ENCODE results near the gene DEGS2.

The DEGS2 gene

DNA sequence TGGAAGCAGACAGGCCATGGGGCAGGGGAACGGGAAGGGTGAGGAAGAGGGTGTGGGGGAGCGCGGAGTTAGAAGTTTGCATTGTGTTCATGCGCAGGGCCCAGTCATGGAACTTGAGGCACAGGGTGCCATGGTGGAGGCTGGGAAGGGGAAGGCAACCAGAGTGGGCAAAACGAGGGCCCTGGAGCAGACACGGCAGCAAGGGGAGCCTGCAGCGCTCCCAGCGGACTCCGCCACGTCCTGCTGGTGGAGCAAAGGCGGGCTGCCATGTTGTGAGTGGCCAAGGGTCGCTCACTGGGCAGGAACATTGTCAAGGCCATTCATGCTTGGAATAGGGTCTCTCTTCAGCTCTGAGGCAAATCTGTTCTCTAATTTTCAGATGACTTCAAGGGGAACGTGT is 20.5 kb downstream of the DEGS2 start:
- TF ChIP-seq, protein P1, sequence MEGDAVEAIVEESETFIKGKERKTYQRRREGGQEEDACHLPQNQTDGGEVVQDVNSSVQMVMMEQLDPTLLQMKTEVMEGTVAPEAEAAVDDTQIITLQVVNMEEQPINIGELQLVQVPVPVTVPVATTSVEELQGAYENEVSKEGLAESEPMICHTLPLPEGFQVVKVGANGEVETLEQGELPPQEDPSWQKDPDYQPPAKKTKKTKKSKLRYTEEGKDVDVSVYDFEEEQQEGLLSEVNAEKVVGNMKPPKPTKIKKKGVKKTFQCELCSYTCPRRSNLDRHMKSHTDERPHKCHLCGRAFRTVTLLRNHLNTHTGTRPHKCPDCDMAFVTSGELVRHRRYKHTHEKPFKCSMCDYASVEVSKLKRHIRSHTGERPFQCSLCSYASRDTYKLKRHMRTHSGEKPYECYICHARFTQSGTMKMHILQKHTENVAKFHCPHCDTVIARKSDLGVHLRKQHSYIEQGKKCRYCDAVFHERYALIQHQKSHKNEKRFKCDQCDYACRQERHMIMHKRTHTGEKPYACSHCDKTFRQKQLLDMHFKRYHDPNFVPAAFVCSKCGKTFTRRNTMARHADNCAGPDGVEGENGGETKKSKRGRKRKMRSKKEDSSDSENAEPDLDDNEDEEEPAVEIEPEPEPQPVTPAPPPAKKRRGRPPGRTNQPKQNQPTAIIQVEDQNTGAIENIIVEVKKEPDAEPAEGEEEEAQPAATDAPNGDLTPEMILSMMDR (IDR thresholded peaks at IDR 0.05; ENCODE audit: low read depth, low read length, poor library complexity, severe bottlenecking), result no peak
- no peak for TF ChIP-seq EZH2phosphoT487 (IDR thresholded peaks at IDR 0.05; ENCODE audit: borderline replicate concordance, low read length)
- no peaks in the 10 kb centered on the region for H4K20me1 ChIP-seq (ENCODE audit: control insufficient read depth, insufficient read depth, low read depth, low read length)
- no peaks in the 10 kb centered on the region for H3K27me3 ChIP-seq (ENCODE audit: control insufficient read depth, low read length)
- no peaks in the 10 kb centered on the region for H3K9me3 ChIP-seq (ENCODE audit: control insufficient read depth, insufficient read depth, low read length)
- no peaks in the 10 kb centered on the region for H3K9me2 ChIP-seq (replicated peaks; ENCODE audit: control insufficient read depth, low read length)
- H3K4me3 ChIP-seq (ENCODE audit: low read length), result no peak overlapping the region
- H3K4me2 ChIP-seq (ENCODE audit: low read length), result no peak overlapping the region
- H3K27ac ChIP-seq (ENCODE audit: low read depth, low read length), result no peak overlapping the region
- no peaks in the 10 kb centered on the region for H3K4me1 ChIP-seq (ENCODE audit: control insufficient read depth, low read length)
- H3K79me2 ChIP-seq (ENCODE audit: control insufficient read depth, low read length), result no peaks in the 10 kb centered on the region
- no peaks in the 10 kb centered on the region for H3F3A ChIP-seq (ENCODE audit: control insufficient read depth, insufficient read depth)
- H3K36me3 ChIP-seq (ENCODE audit: control insufficient read depth, low read length), result no peaks in the 10 kb centered on the region

DNA sequence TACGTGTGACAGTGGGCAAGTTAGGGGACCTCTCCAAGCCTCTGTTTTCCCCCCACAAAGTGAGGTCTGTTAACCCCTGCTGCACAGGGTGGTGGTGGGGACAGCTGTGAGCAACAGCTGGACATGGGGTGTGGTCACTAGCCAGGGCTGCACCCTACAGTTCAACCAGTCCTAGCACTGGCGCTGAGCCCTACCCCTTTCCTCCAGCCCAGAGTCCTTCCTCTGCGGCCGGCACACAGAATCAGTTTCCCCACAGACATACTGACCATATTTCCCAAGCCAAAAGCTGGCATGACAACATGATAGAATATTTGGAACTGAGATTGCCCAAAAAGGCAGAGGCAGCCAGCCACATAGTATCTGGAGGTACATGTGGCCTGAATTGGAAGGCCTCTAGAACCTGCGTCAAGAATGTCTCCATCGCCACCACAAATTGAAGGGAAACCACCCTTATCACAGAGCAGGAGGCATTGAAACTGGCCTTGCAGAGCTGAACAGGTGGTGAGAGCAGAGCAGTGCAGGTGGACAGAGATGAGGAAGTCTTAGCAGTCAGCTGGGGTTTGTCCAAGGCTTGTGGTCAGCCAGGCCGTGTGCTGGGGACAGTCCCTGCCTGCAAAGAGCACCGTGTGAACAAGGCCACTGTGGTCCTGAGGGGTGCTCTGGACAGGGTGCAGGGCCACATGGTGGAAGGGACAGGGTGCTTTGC is 21.2 kb downstream of the DEGS2 start:
- no peaks in the 10 kb centered on the region for H3F3A ChIP-seq (ENCODE audit: control insufficient read depth, insufficient read depth)
- TF ChIP-seq EZH2phosphoT487 (IDR thresholded peaks at IDR 0.05; ENCODE audit: borderline replicate concordance, low read length), result no peak
- TF ChIP-seq, protein P1 (IDR thresholded peaks at IDR 0.05; ENCODE audit: low read depth, low read length, poor library complexity, severe bottlenecking), result no peak
- no peaks in the 10 kb centered on the region for H3K9me3 ChIP-seq (ENCODE audit: control insufficient read depth, insufficient read depth, low read length)
- no peaks in the 10 kb centered on the region for H3K36me3 ChIP-seq (ENCODE audit: control insufficient read depth, low read length)
- H3K27ac ChIP-seq (ENCODE audit: low read depth, low read length), result no peak overlapping the region
- H3K9me2 ChIP-seq (replicated peaks; ENCODE audit: control insufficient read depth, low read length), result no peaks in the 10 kb centered on the region
- H3K4me2 ChIP-seq (ENCODE audit: low read length), result no peak overlapping the region
- no peaks in the 10 kb centered on the region for H3K4me1 ChIP-seq (ENCODE audit: control insufficient read depth, low read length)
- no peak overlapping the region for H3K4me3 ChIP-seq (ENCODE audit: low read length)
- H3K79me2 ChIP-seq (ENCODE audit: control insufficient read depth, low read length), result no peaks in the 10 kb centered on the region
- H4K20me1 ChIP-seq (ENCODE audit: control insufficient read depth, insufficient read depth, low read depth, low read length), result no peaks in the 10 kb centered on the region
- no peaks in the 10 kb centered on the region for H3K27me3 ChIP-seq (ENCODE audit: control insufficient read depth, low read length)

DNA sequence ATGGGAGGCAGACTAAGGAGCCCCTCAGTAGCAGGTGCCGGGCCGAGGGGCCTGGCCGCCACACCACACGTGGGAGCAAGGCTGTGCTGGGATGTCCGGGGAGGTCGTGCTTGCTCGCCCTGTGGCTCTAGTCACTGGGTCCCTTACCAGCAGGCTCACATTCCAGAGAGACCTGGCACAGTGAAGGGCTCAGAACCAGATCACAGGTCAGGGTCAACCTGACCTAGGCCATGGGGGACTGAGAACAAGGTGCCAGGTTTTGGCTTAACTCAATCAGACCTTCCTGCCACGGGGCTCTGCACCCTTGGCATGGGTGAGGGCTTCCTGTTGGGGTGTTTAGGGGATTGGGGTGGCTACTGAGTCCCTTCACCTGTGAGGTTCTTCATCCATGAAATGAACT is 22.3 kb downstream of the DEGS2 start:
- no peaks in the 10 kb centered on the region for H3K4me1 ChIP-seq (ENCODE audit: control insufficient read depth, low read length)
- no peaks in the 10 kb centered on the region for H3K36me3 ChIP-seq (ENCODE audit: control insufficient read depth, low read length)
- no peak overlapping the region for H3K4me2 ChIP-seq (ENCODE audit: low read length)
- no peaks in the 10 kb centered on the region for H3K27me3 ChIP-seq (ENCODE audit: control insufficient read depth, low read length)
- TF ChIP-seq, protein P1 (IDR thresholded peaks at IDR 0.05; ENCODE audit: low read depth, low read length, poor library complexity, severe bottlenecking), result no peak
- no peak for TF ChIP-seq EZH2phosphoT487 (IDR thresholded peaks at IDR 0.05; ENCODE audit: borderline replicate concordance, low read length)
- no peak overlapping the region for H3K27ac ChIP-seq (ENCODE audit: low read depth, low read length)
- no peaks in the 10 kb centered on the region for H3F3A ChIP-seq (ENCODE audit: control insufficient read depth, insufficient read depth)
- H3K4me3 ChIP-seq (ENCODE audit: low read length), result no peak overlapping the region
- no peaks in the 10 kb centered on the region for H3K9me3 ChIP-seq (ENCODE audit: control insufficient read depth, insufficient read depth, low read length)
- H3K79me2 ChIP-seq (ENCODE audit: control insufficient read depth, low read length), result no peaks in the 10 kb centered on the region
- H4K20me1 ChIP-seq (ENCODE audit: control insufficient read depth, insufficient read depth, low read depth, low read length), result no peaks in the 10 kb centered on the region
- H3K9me2 ChIP-seq (replicated peaks; ENCODE audit: control insufficient read depth, low read length), result no peaks in the 10 kb centered on the region
